ENCODE results near the gene CCDC27. TPM values are rescaled to one million over a fixed set of nuclear protein-coding genes. Genes with fewer than 3 reads are reported as not detected.

CCDC27 gene
- total RNA-seq, 1 donor from 2014 or later, result not detected

DNA sequence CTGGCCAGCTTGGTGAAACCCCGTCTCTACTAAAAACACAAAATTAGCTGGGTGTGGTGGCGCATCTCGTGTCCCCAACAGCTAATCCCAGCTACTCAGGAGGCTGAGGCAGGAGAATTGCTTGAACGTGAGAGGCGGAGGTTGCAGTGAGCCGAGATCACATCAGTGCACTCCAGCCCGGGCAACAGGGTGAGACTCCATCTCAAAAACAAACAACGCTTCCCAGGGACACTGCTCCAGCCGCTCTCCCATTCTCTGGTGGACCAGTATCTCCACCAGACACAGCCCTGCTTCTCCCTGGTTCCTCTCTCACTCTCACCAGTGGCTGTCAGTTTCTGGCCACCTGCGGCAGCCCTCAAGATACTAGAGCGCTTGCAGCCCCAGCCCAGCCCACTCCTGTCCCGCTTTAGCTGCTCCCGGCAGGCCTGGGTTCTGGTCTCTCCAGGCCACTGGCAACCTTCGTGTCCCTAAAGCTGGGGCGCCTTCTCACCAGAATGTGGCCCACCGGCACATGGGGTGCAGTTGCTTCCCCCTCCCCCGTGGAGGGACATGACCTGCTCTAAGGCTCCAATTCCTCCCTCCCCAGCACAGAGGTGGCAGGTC is 65.0 kb downstream of the CCDC27 start:
- no peak for DNase-seq (ENCODE audit: low read depth)

- DNase-seq (ENCODE audit: low read depth), result no peak
These were observed 65.8 kb downstream of the CCDC27 start for GRCh38 chr1:3817821-3818597.

- DNase-seq (ENCODE audit: low read depth), result no peak
These were observed 67.5 kb downstream of the CCDC27 start for GRCh38 chr1:3819771-3820200.

- DNase-seq (ENCODE audit: low read depth), result no peak
These were observed 68.1 kb downstream of the CCDC27 start for GRCh38 chr1:3820316-3820715.

DNA sequence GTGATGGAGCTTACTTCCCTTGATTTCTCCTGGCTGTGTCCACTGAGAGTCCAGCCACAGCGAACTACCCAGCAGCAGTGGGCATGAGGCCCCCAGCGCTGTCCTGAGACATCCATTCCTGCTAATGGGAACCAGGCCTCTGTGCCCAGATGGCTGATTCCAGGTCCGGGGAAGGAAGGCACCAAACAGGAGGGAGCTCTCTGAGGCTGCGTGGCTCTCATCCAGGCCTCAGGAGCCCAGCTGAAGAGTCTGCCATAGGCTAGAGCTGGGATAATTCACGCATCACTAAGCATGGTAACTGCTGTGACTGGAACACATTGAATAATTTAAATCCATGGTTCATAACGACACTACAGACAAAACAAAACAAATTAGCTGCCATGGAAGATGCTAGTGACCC is 68.8 kb downstream of the CCDC27 start:
- no peak for DNase-seq (ENCODE audit: low read depth)

Other genes with a start within 250 kb of the CCDC27 start
- gene MEGF6, start 140.9 kb upstream of the CCDC27 start, total RNA-seq, result 0.13 and 0.16 TPM in 2 replicates
- 19.7 and 23.2 TPM in 2 replicates for gene TPRG1L, start 127.4 kb upstream of the CCDC27 start, total RNA-seq
- 25.8 and 29.0 TPM in 2 replicates for gene WRAP73, start 102.3 kb upstream of the CCDC27 start, total RNA-seq
- gene TP73, start 99.9 kb upstream of the CCDC27 start, total RNA-seq, result 1.3 and 2.2 TPM in 2 replicates
- not detected in 2 replicates for gene SMIM1, start 20.3 kb downstream of the CCDC27 start, total RNA-seq
- 57.2 and 63.5 TPM in 2 replicates for gene LRRC47, start 44.0 kb downstream of the CCDC27 start, total RNA-seq
- gene CEP104, start 104.8 kb downstream of the CCDC27 start, total RNA-seq, result 22.7 and 23.1 TPM in 2 replicates
- gene DFFB, start 105.0 kb downstream of the CCDC27 start, total RNA-seq, result 3.0 and 3.7 TPM in 2 replicates
- gene C1orf174, start 147.8 kb downstream of the CCDC27 start, total RNA-seq, result 23.4 and 28.3 TPM in 2 replicates